ENCODE results near the gene PSME2. TPM values are rescaled to one million over a fixed set of nuclear protein-coding genes. Genes with fewer than 3 reads are reported as not detected.

PSME2 gene
- total and polyA plus RNA-seq, 2 of the 13 experiments (the other 11 are each of a cell fraction or from before 2014, with no cell fraction given) = 332 to 716 TPM

DNA sequence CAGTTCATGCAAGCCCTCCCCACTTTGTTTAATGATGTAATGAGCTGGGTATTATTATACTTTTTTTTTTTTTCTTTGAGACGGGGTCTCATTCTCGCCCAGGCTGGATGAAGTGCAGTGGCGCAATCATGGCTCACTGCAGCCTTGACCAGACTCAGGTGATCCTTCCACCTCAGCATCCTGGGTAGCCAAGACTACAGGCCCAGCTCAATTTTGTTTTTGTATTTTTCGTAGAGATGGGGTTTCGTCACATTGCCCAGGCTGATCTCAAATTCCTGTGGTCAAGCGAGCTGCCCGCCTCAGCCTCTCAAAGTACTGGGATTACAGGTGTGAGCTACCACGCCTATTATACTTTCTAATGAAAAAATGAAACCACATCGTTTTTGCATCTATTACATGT lies 36.4 kb downstream of the PSME2 start (continued):
- TF ChIP-seq, protein P1, sequence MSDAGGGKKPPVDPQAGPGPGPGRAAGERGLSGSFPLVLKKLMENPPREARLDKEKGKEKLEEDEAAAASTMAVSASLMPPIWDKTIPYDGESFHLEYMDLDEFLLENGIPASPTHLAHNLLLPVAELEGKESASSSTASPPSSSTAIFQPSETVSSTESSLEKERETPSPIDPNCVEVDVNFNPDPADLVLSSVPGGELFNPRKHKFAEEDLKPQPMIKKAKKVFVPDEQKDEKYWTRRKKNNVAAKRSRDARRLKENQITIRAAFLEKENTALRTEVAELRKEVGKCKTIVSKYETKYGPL (CRISPR knock-in tag; IDR thresholded peaks at IDR 0.05) = no peak
- no peak for TF ChIP-seq ZNF143 (CRISPR knock-in tag; IDR thresholded peaks at IDR 0.05)
- TF ChIP-seq, protein P2, sequence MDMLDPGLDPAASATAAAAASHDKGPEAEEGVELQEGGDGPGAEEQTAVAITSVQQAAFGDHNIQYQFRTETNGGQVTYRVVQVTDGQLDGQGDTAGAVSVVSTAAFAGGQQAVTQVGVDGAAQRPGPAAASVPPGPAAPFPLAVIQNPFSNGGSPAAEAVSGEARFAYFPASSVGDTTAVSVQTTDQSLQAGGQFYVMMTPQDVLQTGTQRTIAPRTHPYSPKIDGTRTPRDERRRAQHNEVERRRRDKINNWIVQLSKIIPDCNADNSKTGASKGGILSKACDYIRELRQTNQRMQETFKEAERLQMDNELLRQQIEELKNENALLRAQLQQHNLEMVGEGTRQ (IDR thresholded peaks at IDR 0.05; ENCODE audit: low read depth, low read length) = no peak
- TF ChIP-seq, protein P2 (CRISPR knock-in tag; IDR thresholded peaks at IDR 0.05; ENCODE audit: borderline replicate concordance) = no peak
- no peak for TF ChIP-seq ZFP82 (CRISPR knock-in tag; IDR thresholded peaks at IDR 0.05; ENCODE audit: borderline replicate concordance)
- TF ChIP-seq, protein P3, sequence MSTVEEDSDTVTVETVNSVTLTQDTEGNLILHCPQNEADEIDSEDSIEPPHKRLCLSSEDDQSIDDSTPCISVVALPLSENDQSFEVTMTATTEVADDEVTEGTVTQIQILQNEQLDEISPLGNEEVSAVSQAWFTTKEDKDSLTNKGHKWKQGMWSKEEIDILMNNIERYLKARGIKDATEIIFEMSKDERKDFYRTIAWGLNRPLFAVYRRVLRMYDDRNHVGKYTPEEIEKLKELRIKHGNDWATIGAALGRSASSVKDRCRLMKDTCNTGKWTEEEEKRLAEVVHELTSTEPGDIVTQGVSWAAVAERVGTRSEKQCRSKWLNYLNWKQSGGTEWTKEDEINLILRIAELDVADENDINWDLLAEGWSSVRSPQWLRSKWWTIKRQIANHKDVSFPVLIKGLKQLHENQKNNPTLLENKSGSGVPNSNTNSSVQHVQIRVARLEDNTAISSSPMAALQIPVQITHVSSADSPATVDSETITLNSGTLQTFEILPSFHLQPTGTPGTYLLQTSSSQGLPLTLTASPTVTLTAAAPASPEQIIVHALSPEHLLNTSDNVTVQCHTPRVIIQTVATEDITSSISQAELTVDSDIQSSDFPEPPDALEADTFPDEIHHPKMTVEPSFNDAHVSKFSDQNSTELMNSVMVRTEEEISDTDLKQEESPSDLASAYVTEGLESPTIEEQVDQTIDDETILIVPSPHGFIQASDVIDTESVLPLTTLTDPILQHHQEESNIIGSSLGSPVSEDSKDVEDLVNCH (CRISPR knock-in tag; IDR thresholded peaks at IDR 0.05) = no peak
- TF ChIP-seq PAWR (CRISPR knock-in tag; IDR thresholded peaks at IDR 0.05; ENCODE audit: borderline replicate concordance) = no peak
- no peak for TF ChIP-seq STAG1 (CRISPR knock-in tag; IDR thresholded peaks at IDR 0.05)
- TF ChIP-seq, protein P4, sequence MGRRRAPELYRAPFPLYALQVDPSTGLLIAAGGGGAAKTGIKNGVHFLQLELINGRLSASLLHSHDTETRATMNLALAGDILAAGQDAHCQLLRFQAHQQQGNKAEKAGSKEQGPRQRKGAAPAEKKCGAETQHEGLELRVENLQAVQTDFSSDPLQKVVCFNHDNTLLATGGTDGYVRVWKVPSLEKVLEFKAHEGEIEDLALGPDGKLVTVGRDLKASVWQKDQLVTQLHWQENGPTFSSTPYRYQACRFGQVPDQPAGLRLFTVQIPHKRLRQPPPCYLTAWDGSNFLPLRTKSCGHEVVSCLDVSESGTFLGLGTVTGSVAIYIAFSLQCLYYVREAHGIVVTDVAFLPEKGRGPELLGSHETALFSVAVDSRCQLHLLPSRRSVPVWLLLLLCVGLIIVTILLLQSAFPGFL (CRISPR knock-in tag; IDR thresholded peaks at IDR 0.05) = no peak
- TF ChIP-seq, protein P5, sequence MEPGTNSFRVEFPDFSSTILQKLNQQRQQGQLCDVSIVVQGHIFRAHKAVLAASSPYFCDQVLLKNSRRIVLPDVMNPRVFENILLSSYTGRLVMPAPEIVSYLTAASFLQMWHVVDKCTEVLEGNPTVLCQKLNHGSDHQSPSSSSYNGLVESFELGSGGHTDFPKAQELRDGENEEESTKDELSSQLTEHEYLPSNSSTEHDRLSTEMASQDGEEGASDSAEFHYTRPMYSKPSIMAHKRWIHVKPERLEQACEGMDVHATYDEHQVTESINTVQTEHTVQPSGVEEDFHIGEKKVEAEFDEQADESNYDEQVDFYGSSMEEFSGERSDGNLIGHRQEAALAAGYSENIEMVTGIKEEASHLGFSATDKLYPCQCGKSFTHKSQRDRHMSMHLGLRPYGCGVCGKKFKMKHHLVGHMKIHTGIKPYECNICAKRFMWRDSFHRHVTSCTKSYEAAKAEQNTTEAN (CRISPR knock-in tag; conservative IDR thresholded peaks at IDR 0.05) = no peak
- no peak for TF ChIP-seq NFATC3 (CRISPR knock-in tag; IDR thresholded peaks at IDR 0.05)
- no peak for TF ChIP-seq ATF1 (CRISPR knock-in tag; IDR thresholded peaks at IDR 0.05)
- no peak for TF ChIP-seq ZZZ3 (CRISPR knock-in tag; IDR thresholded peaks at IDR 0.05; ENCODE audit: borderline replicate concordance)
- no peak; a peak in 1 of 4 replicates for TF ChIP-seq KLF16 (CRISPR knock-in tag; IDR thresholded peaks at IDR 0.05)
- TF ChIP-seq SPEN (CRISPR knock-in tag; IDR thresholded peaks at IDR 0.05; ENCODE audit: low read depth) = no peak
- TF ChIP-seq ZNF746 (CRISPR knock-in tag; IDR thresholded peaks at IDR 0.05) = no peak
- no peak for TF ChIP-seq MTF2 (CRISPR knock-in tag; IDR thresholded peaks at IDR 0.05; ENCODE audit: borderline replicate concordance)
- TF ChIP-seq, protein P6, sequence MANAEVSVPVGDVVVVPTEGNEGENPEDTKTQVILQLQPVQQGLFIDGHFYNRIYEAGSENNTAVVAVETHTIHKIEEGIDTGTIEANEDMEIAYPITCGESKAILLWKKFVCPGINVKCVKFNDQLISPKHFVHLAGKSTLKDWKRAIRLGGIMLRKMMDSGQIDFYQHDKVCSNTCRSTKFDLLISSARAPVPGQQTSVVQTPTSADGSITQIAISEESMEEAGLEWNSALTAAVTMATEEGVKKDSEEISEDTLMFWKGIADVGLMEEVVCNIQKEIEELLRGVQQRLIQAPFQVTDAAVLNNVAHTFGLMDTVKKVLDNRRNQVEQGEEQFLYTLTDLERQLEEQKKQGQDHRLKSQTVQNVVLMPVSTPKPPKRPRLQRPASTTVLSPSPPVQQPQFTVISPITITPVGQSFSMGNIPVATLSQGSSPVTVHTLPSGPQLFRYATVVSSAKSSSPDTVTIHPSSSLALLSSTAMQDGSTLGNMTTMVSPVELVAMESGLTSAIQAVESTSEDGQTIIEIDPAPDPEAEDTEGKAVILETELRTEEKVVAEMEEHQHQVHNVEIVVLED (CRISPR knock-in tag; IDR thresholded peaks at IDR 0.05; ENCODE audit: borderline replicate concordance) = no peak
- TF ChIP-seq REPIN1 (CRISPR knock-in tag; IDR thresholded peaks at IDR 0.05; ENCODE audit: borderline replicate concordance, low read depth) = no peak
- TF ChIP-seq ZNF468 (CRISPR knock-in tag; IDR thresholded peaks at IDR 0.05) = no peak
